Measurements from ENCODE around the gene SPOP. TPM values are rescaled to one million over a fixed set of nuclear protein-coding genes. Genes with fewer than 3 reads are reported as not detected.

Gene SPOP
- total and polyA plus RNA-seq, 3 experiments from 2014 or later, result 74.8 to 101 (median 75.1) TPM

GRCh38 chr17:49610883-49611584 lies 66.9 kb downstream of the SPOP start:
- ChIA-PET CTCF (no interaction called here), POLR2A (interaction anchor here (0.6 kb wide), 1 partner anchor 386 kb away, joined by 3 read pairs; no protein-coding TSS in a partner anchor)
- Histone ChIP-seq H3K4me3 (ENCODE audit: low read length) (no peak overlapping the region), H3K4me1 (ENCODE audit: insufficient read depth, low read length) (no peaks in the 10 kb centered on the region), H3K9me3 (ENCODE audit: low read length) (no peaks in the 10 kb centered on the region), H3K36me3 (ENCODE audit: insufficient read depth, low read length) (peaks cover 49% of the 10 kb centered on the region), H3K27me3 (ENCODE audit: insufficient read depth, low read length, poor library complexity, severe bottlenecking) (no peaks in the 10 kb centered on the region), H3K27ac (ENCODE audit: low read depth, low read length) (no peak overlapping the region)
- Mint-ChIP-seq H3K9me3 (no peaks in the 10 kb centered on the region), H3K36me3 (peaks cover 7 to 87% (median 26%) of the 10 kb centered on the region in 3 donors), H3K4me3 (no peak overlapping the region), H3K27ac (peak overlapping the region in 3 of 8 donors; percentile 23 to 79 (median 35)), H3K4me1 (peaks cover 0 to 9% (median 3%) of the 10 kb centered on the region in 3 donors), H3K27me3 (no peaks in the 10 kb centered on the region)
- DNase-seq, result no peak

GRCh38 chr17:49604314-49604869 lies 73.5 kb downstream of the SPOP start:
- H3K4me1 Mint-ChIP-seq, result no peaks in the 10 kb centered on the region
- Histone ChIP-seq H3K27me3 (ENCODE audit: insufficient read depth, low read length, poor library complexity, severe bottlenecking) (no peaks in the 10 kb centered on the region), H3K36me3 (ENCODE audit: insufficient read depth, low read length) (peaks cover 50% of the 10 kb centered on the region), H3K9me3 (ENCODE audit: low read length) (no peaks in the 10 kb centered on the region), H3K4me3 (ENCODE audit: low read length) (no peak overlapping the region), H3K4me1 (ENCODE audit: insufficient read depth, low read length) (no peaks in the 10 kb centered on the region), H3K27ac (ENCODE audit: low read depth, low read length) (no peak overlapping the region)
- H3K36me3 Mint-ChIP-seq, result peaks cover 0 to 87% (median 35%) of the 10 kb centered on the region in 3 donors
- H3K4me3 Mint-ChIP-seq, result peak overlapping the region in 1 of 7 donors; percentile 20
- no peak for DNase-seq
- no peaks in the 10 kb centered on the region for H3K9me3 Mint-ChIP-seq
- CTCF ChIA-PET, result no interaction called here
- POLR2A ChIA-PET, result no interaction called here
- peak overlapping the region in 1 of 8 donors; percentile 49 for H3K27ac Mint-ChIP-seq
- no peaks in the 10 kb centered on the region for H3K27me3 Mint-ChIP-seq

GRCh38 chr17:49603720-49604119 lies 74.2 kb downstream of the SPOP start:
- Mint-ChIP-seq H3K4me3 (no peak overlapping the region), H3K4me1 (no peaks in the 10 kb centered on the region), H3K27ac (no peak overlapping the region), H3K36me3 (peaks cover 0 to 89% (median 34%) of the 10 kb centered on the region in 3 donors), H3K27me3 (no peaks in the 10 kb centered on the region), H3K9me3 (no peaks in the 10 kb centered on the region)
- ChIA-PET CTCF (interaction anchor here (1.0 kb wide), 1 partner anchor 92 kb away, joined by 4 read pairs; no protein-coding TSS in a partner anchor), POLR2A (no interaction called here)
- no peaks in the 10 kb centered on the region for H3K9me3 ChIP-seq (ENCODE audit: low read length)
- no peaks in the 10 kb centered on the region for H3K4me1 ChIP-seq (ENCODE audit: insufficient read depth, low read length)
- peaks cover 48% of the 10 kb centered on the region for H3K36me3 ChIP-seq (ENCODE audit: insufficient read depth, low read length)
- no peaks in the 10 kb centered on the region for H3K27me3 ChIP-seq (ENCODE audit: insufficient read depth, low read length, poor library complexity, severe bottlenecking)
- H3K27ac ChIP-seq (ENCODE audit: low read depth, low read length), result no peak overlapping the region
- no peak overlapping the region for H3K4me3 ChIP-seq (ENCODE audit: low read length)
- no peak for DNase-seq

DNA sequence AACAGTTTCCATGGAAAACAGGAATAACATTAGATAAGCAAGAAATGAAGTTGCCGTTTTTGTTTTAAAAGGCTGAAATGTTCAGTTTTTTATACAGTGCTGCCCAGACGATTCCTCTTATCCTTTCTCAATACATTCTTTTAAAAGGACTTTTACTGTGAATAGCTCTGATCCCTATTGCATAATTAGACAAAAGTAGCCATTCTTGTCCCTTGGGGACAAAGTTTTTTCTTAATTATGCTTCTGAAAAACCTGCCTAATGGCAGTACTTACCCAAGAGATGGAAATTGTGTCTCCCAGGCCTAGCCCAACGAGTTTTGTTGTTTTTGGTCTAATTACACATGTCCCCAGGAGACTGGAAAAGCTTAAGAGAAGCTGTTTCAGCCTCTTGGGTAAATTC lies 74.7 kb downstream of the SPOP start:
- Histone ChIP-seq H3K36me3 (ENCODE audit: insufficient read depth, low read length) (peaks cover 43% of the 10 kb centered on the region), H3K4me1 (ENCODE audit: insufficient read depth, low read length) (no peaks in the 10 kb centered on the region), H3K9me3 (ENCODE audit: low read length) (no peaks in the 10 kb centered on the region), H3K27ac (ENCODE audit: low read depth, low read length) (no peak overlapping the region), H3K4me3 (ENCODE audit: low read length) (no peak overlapping the region), H3K27me3 (ENCODE audit: insufficient read depth, low read length, poor library complexity, severe bottlenecking) (no peaks in the 10 kb centered on the region)
- Mint-ChIP-seq H3K27me3 (no peaks in the 10 kb centered on the region), H3K4me3 (no peak overlapping the region), H3K36me3 (peaks cover 0 to 89% (median 34%) of the 10 kb centered on the region in 3 donors), H3K4me1 (no peaks in the 10 kb centered on the region), H3K27ac (no peak overlapping the region), H3K9me3 (no peaks in the 10 kb centered on the region)
- ChIA-PET POLR2A (no interaction called here), CTCF (interaction anchor here (0.8 to 1.0 kb wide), 2 partner anchors 33 to 93 kb away, joined by 3 to 4 read pairs; no protein-coding TSS in a partner anchor)
- DNase-seq, result no peak

GRCh38 chr17:49602783-49603182 lies 75.1 kb downstream of the SPOP start:
- Mint-ChIP-seq H3K27me3 (no peaks in the 10 kb centered on the region), H3K4me3 (no peak overlapping the region), H3K36me3 (peaks cover 0 to 90% (median 34%) of the 10 kb centered on the region in 3 donors), H3K9me3 (no peaks in the 10 kb centered on the region), H3K4me1 (no peaks in the 10 kb centered on the region), H3K27ac (peak overlapping the region in 2 of 8 donors; percentile 21 to 58)
- Histone ChIP-seq H3K4me3 (ENCODE audit: low read length) (no peak overlapping the region), H3K9me3 (ENCODE audit: low read length) (no peaks in the 10 kb centered on the region), H3K27ac (ENCODE audit: low read depth, low read length) (no peak overlapping the region), H3K27me3 (ENCODE audit: insufficient read depth, low read length, poor library complexity, severe bottlenecking) (no peaks in the 10 kb centered on the region), H3K36me3 (ENCODE audit: insufficient read depth, low read length) (peaks cover 44% of the 10 kb centered on the region), H3K4me1 (ENCODE audit: insufficient read depth, low read length) (no peaks in the 10 kb centered on the region)
- POLR2A ChIA-PET, result no interaction called here
- no peak for DNase-seq
- CTCF ChIA-PET, result interaction anchor here (0.8 to 1.0 kb wide), 2 partner anchors 33 to 93 kb away, joined by 3 to 4 read pairs; no protein-coding TSS in a partner anchor

DNA sequence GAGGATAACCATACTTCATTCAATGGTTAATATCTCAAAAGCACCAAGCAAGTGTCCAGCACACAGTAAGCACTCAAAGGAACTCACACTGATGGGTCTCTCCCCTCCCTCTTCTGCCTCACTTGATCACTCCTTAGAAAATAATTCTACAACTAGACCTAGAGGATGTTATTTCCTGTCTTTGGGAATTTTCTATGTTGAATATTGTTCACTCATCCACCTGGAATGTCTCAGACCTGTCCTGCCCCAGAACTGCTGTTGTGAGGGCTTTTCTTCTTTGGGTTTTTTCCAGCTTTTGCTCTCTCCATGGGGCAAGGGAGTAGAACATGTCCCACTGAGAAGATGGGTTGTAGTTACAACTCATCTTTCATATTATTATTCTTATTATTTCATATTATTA lies 76.9 kb downstream of the SPOP start:
- H3K27me3 Mint-ChIP-seq, result no peaks in the 10 kb centered on the region
- Histone ChIP-seq H3K4me1 (ENCODE audit: insufficient read depth, low read length) (no peaks in the 10 kb centered on the region), H3K27ac (ENCODE audit: low read depth, low read length) (no peak overlapping the region), H3K4me3 (ENCODE audit: low read length) (no peak overlapping the region), H3K27me3 (ENCODE audit: insufficient read depth, low read length, poor library complexity, severe bottlenecking) (no peaks in the 10 kb centered on the region), H3K9me3 (ENCODE audit: low read length) (no peaks in the 10 kb centered on the region), H3K36me3 (ENCODE audit: insufficient read depth, low read length) (peaks cover 45% of the 10 kb centered on the region)
- H3K4me1 Mint-ChIP-seq, result peaks cover 0 to 10% (median 3%) of the 10 kb centered on the region in 3 donors
- peak overlapping the region in 2 of 8 donors; percentile 38 to 47 for H3K27ac Mint-ChIP-seq
- H3K9me3 Mint-ChIP-seq, result no peaks in the 10 kb centered on the region
- ChIA-PET CTCF (interaction anchor here (0.9 to 1.3 kb wide), 2 partner anchors 31 to 45 kb away, joined by 3 read pairs; no protein-coding TSS in a partner anchor), POLR2A (no interaction called here)
- peaks cover 0 to 93% (median 31%) of the 10 kb centered on the region in 3 donors for H3K36me3 Mint-ChIP-seq
- no peak for DNase-seq
- H3K4me3 Mint-ChIP-seq, result no peak overlapping the region

DNA sequence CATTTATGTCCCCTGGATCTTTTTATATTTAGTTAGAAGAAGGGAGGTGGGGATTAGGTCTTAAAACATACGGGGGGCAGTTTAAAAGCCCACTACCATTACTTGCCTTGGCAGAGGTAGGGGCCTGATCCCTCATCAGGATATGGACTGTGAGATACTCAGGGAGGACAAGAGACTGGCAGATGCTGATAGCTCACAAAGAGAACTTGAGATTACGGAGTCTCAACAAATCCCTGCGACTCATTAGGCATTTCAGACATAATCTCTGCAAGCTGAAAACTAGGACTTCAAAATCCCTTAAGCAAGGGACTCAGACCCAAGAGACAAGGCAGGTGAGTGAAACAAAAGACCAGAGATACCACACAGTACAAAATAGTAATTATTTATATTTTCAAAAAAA lies 79.0 kb downstream of the SPOP start:
- Histone ChIP-seq H3K4me3 (ENCODE audit: low read length) (no peak overlapping the region), H3K27me3 (ENCODE audit: insufficient read depth, low read length, poor library complexity, severe bottlenecking) (no peaks in the 10 kb centered on the region), H3K36me3 (ENCODE audit: insufficient read depth, low read length) (peaks cover 43% of the 10 kb centered on the region), H3K4me1 (ENCODE audit: insufficient read depth, low read length) (no peaks in the 10 kb centered on the region), H3K27ac (ENCODE audit: low read depth, low read length) (no peak overlapping the region), H3K9me3 (ENCODE audit: low read length) (no peaks in the 10 kb centered on the region)
- Mint-ChIP-seq H3K27me3 (no peaks in the 10 kb centered on the region), H3K4me3 (no peak overlapping the region), H3K9me3 (no peaks in the 10 kb centered on the region), H3K4me1 (peaks cover 0 to 10% (median 3%) of the 10 kb centered on the region in 3 donors), H3K36me3 (peaks cover 0 to 88% (median 28%) of the 10 kb centered on the region in 3 donors), H3K27ac (no peak overlapping the region)
- POLR2A ChIA-PET, result no interaction called here
- DNase-seq, result no peak
- CTCF ChIA-PET, result interaction anchor here (1.5 kb wide), 1 partner anchor 97 kb away, joined by 4 read pairs; no protein-coding TSS in a partner anchor
